ENCODE data around the gene CACNB1. TPM values are rescaled to one million over a fixed set of nuclear protein-coding genes. Genes with fewer than 3 reads are reported as not detected.

The CACNB1 gene
- total and polyA plus RNA-seq, 2 of the 13 experiments (the other 11 are each of a cell fraction or from before 2014, with no cell fraction given), result 0.75 to 1.5 TPM

- TF ChIP-seq, protein P1, sequence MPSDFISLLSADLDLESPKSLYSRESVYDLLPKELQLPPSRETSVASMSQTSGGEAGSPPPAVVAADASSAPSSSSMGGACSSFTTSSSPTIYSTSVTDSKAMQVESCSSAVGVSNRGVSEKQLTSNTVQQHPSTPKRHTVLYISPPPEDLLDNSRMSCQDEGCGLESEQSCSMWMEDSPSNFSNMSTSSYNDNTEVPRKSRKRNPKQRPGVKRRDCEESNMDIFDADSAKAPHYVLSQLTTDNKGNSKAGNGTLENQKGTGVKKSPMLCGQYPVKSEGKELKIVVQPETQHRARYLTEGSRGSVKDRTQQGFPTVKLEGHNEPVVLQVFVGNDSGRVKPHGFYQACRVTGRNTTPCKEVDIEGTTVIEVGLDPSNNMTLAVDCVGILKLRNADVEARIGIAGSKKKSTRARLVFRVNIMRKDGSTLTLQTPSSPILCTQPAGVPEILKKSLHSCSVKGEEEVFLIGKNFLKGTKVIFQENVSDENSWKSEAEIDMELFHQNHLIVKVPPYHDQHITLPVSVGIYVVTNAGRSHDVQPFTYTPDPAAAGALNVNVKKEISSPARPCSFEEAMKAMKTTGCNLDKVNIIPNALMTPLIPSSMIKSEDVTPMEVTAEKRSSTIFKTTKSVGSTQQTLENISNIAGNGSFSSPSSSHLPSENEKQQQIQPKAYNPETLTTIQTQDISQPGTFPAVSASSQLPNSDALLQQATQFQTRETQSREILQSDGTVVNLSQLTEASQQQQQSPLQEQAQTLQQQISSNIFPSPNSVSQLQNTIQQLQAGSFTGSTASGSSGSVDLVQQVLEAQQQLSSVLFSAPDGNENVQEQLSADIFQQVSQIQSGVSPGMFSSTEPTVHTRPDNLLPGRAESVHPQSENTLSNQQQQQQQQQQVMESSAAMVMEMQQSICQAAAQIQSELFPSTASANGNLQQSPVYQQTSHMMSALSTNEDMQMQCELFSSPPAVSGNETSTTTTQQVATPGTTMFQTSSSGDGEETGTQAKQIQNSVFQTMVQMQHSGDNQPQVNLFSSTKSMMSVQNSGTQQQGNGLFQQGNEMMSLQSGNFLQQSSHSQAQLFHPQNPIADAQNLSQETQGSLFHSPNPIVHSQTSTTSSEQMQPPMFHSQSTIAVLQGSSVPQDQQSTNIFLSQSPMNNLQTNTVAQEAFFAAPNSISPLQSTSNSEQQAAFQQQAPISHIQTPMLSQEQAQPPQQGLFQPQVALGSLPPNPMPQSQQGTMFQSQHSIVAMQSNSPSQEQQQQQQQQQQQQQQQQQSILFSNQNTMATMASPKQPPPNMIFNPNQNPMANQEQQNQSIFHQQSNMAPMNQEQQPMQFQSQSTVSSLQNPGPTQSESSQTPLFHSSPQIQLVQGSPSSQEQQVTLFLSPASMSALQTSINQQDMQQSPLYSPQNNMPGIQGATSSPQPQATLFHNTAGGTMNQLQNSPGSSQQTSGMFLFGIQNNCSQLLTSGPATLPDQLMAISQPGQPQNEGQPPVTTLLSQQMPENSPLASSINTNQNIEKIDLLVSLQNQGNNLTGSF (CRISPR knock-in tag; IDR thresholded peaks at IDR 0.05), result no peak; the same call in 1 of the 2 replicates
- TF ChIP-seq ZSCAN9 (CRISPR knock-in tag; IDR thresholded peaks at IDR 0.05; ENCODE audit: borderline replicate concordance), result peak; percentile 84
- TF ChIP-seq ZNF597 (CRISPR knock-in tag; IDR thresholded peaks at IDR 0.05), result 0 out of 2 replicates have a peak, but pooled peaks have one; percentile 69
- TF ChIP-seq, protein P2, sequence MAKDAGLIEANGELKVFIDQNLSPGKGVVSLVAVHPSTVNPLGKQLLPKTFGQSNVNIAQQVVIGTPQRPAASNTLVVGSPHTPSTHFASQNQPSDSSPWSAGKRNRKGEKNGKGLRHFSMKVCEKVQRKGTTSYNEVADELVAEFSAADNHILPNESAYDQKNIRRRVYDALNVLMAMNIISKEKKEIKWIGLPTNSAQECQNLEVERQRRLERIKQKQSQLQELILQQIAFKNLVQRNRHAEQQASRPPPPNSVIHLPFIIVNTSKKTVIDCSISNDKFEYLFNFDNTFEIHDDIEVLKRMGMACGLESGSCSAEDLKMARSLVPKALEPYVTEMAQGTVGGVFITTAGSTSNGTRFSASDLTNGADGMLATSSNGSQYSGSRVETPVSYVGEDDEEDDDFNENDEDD (CRISPR knock-in tag; IDR thresholded peaks at IDR 0.05; ENCODE audit: borderline replicate concordance), result no peak; the same call in 1 of the 2 replicates
- TF ChIP-seq RAD21 (CRISPR knock-in tag; IDR thresholded peaks at IDR 0.05), result peak; percentile 43
- no peak for TF ChIP-seq MTF1 (CRISPR knock-in tag; IDR thresholded peaks at IDR 0.05)
- no peak; the same call in 1 of the 2 replicates for TF ChIP-seq ZNF235 (CRISPR knock-in tag; IDR thresholded peaks at IDR 0.05; ENCODE audit: borderline replicate concordance)
- 0 out of 2 replicates have a peak, but pooled peaks have one; percentile 14 for TF ChIP-seq ZNF263 (CRISPR knock-in tag; IDR thresholded peaks at IDR 0.05)
- TF ChIP-seq ZNF160 (CRISPR knock-in tag; IDR thresholded peaks at IDR 0.05), result no peak; the same call in 1 of the 2 replicates
- no peak for TF ChIP-seq ZSCAN20 (CRISPR knock-in tag; IDR thresholded peaks at IDR 0.05; ENCODE audit: borderline replicate concordance)
- no peak; the same call in 1 of the 2 replicates for TF ChIP-seq HOXA9 (CRISPR knock-in tag; IDR thresholded peaks at IDR 0.05; ENCODE audit: borderline replicate concordance)
- TF ChIP-seq, protein P3, sequence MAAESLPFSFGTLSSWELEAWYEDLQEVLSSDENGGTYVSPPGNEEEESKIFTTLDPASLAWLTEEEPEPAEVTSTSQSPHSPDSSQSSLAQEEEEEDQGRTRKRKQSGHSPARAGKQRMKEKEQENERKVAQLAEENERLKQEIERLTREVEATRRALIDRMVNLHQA (CRISPR knock-in tag; IDR thresholded peaks at IDR 0.05), result no peak
- TF ChIP-seq, protein P4, sequence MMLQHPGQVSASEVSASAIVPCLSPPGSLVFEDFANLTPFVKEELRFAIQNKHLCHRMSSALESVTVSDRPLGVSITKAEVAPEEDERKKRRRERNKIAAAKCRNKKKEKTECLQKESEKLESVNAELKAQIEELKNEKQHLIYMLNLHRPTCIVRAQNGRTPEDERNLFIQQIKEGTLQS (CRISPR knock-in tag; IDR thresholded peaks at IDR 0.05), result no peak
- TF ChIP-seq ZNF83 (CRISPR knock-in tag; IDR thresholded peaks at IDR 0.05; ENCODE audit: borderline replicate concordance), result no peak
- no peak for TF ChIP-seq SNAPC2 (CRISPR knock-in tag; IDR thresholded peaks at IDR 0.05)
- TF ChIP-seq, protein P5, sequence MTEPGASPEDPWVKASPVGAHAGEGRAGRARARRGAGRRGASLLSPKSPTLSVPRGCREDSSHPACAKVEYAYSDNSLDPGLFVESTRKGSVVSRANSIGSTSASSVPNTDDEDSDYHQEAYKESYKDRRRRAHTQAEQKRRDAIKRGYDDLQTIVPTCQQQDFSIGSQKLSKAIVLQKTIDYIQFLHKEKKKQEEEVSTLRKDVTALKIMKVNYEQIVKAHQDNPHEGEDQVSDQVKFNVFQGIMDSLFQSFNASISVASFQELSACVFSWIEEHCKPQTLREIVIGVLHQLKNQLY (CRISPR knock-in tag; IDR thresholded peaks at IDR 0.05), result no peak
- TF ChIP-seq ZFP36L1 (CRISPR knock-in tag; IDR thresholded peaks at IDR 0.05), result no peak
- TF ChIP-seq ATM (IDR thresholded peaks at IDR 0.05; ENCODE audit: borderline replicate concordance), result no peak
- no peak for TF ChIP-seq NFE2L2 (IDR thresholded peaks at IDR 0.05; ENCODE audit: low read length)
- TF ChIP-seq HOXD1 (CRISPR knock-in tag; IDR thresholded peaks at IDR 0.05), result no peak
These were observed 43.8 kb downstream of the CACNB1 start (continued) for GRCh38 chr17:39153599-39154051.
